ENCODE results near the gene USP44. TPM values are rescaled to one million over a fixed set of nuclear protein-coding genes. Genes with fewer than 3 reads are reported as not detected.

The USP44 gene
- polyA plus RNA-seq, 1 donor from 2014 or later = 3.7 TPM

DNA sequence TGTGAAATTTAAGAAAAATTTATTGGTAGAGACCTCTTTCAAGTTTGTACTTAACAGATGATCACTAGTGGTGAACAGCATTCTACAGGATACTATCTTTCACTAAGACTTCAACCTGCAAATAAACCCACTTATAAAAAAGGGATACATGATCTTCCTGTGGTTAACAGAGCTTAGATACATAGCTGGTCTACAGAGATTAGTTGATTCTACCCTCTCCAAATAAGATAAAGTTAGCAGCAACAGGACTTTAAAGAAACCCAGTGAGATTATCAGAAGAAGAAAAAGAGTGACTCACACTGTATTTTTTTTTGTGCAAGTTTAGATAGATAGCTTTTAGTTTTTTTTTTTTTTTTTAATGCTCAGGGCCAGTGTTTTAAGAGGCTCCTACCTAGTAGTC is 34.5 kb downstream of the USP44 start:
- TF ChIP-seq POLR2AphosphoS5 (IDR thresholded peaks at IDR 0.05) (no peak), EZH2 (IDR thresholded peaks at IDR 0.05; ENCODE audit: borderline replicate concordance, insufficient read depth, low read length, poor library complexity, severe bottlenecking) (no peak), MXI1 (conservative IDR thresholded peaks at IDR 0.05; ENCODE audit: poor library complexity, severe bottlenecking) (no peak), EP300 (conservative IDR thresholded peaks at IDR 0.05; ENCODE audit: poor library complexity, severe bottlenecking) (no peak), RAD21 (conservative IDR thresholded peaks at IDR 0.05) (no peak), SMC3 (conservative IDR thresholded peaks at IDR 0.05; ENCODE audit: poor library complexity) (no peak)
- TF ChIP-seq, protein P1, sequence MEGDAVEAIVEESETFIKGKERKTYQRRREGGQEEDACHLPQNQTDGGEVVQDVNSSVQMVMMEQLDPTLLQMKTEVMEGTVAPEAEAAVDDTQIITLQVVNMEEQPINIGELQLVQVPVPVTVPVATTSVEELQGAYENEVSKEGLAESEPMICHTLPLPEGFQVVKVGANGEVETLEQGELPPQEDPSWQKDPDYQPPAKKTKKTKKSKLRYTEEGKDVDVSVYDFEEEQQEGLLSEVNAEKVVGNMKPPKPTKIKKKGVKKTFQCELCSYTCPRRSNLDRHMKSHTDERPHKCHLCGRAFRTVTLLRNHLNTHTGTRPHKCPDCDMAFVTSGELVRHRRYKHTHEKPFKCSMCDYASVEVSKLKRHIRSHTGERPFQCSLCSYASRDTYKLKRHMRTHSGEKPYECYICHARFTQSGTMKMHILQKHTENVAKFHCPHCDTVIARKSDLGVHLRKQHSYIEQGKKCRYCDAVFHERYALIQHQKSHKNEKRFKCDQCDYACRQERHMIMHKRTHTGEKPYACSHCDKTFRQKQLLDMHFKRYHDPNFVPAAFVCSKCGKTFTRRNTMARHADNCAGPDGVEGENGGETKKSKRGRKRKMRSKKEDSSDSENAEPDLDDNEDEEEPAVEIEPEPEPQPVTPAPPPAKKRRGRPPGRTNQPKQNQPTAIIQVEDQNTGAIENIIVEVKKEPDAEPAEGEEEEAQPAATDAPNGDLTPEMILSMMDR (IDR thresholded peaks at IDR 0.05; ENCODE audit: poor library complexity, severe bottlenecking) = no peak
- TF ChIP-seq, protein P2, sequence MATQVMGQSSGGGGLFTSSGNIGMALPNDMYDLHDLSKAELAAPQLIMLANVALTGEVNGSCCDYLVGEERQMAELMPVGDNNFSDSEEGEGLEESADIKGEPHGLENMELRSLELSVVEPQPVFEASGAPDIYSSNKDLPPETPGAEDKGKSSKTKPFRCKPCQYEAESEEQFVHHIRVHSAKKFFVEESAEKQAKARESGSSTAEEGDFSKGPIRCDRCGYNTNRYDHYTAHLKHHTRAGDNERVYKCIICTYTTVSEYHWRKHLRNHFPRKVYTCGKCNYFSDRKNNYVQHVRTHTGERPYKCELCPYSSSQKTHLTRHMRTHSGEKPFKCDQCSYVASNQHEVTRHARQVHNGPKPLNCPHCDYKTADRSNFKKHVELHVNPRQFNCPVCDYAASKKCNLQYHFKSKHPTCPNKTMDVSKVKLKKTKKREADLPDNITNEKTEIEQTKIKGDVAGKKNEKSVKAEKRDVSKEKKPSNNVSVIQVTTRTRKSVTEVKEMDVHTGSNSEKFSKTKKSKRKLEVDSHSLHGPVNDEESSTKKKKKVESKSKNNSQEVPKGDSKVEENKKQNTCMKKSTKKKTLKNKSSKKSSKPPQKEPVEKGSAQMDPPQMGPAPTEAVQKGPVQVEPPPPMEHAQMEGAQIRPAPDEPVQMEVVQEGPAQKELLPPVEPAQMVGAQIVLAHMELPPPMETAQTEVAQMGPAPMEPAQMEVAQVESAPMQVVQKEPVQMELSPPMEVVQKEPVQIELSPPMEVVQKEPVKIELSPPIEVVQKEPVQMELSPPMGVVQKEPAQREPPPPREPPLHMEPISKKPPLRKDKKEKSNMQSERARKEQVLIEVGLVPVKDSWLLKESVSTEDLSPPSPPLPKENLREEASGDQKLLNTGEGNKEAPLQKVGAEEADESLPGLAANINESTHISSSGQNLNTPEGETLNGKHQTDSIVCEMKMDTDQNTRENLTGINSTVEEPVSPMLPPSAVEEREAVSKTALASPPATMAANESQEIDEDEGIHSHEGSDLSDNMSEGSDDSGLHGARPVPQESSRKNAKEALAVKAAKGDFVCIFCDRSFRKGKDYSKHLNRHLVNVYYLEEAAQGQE (IDR thresholded peaks at IDR 0.05; ENCODE audit: borderline replicate concordance) = no peak
- Histone ChIP-seq H3K79me2 (replicated peaks; ENCODE audit: insufficient read depth, low read length) (no peaks in the 10 kb centered on the region), H3F3A (ENCODE audit: insufficient read depth, low read length, poor library complexity, severe bottlenecking) (no peaks in the 10 kb centered on the region), H2AFZ (ENCODE audit: low read depth, low read length) (no peak overlapping the region), H4K20me1 (ENCODE audit: insufficient read depth) (no peaks in the 10 kb centered on the region), H3K27me3 (ENCODE audit: insufficient read depth, low read depth, low read length) (no peaks in the 10 kb centered on the region), H3K9me3 (ENCODE audit: low read length) (no peaks in the 10 kb centered on the region), H3K27ac (ENCODE audit: low read length) (no peak overlapping the region), H3K4me2 (ENCODE audit: low read length) (no peak overlapping the region), H3K36me3 (ENCODE audit: insufficient read depth, low read length) (peaks cover 20% of the 10 kb centered on the region), H3K4me3 (ENCODE audit: low read length) (no peak overlapping the region), H3K9me2 (ENCODE audit: insufficient read depth, low read length) (no peaks in the 10 kb centered on the region), H3K9ac (ENCODE audit: low read length) (no peak overlapping the region)

DNA sequence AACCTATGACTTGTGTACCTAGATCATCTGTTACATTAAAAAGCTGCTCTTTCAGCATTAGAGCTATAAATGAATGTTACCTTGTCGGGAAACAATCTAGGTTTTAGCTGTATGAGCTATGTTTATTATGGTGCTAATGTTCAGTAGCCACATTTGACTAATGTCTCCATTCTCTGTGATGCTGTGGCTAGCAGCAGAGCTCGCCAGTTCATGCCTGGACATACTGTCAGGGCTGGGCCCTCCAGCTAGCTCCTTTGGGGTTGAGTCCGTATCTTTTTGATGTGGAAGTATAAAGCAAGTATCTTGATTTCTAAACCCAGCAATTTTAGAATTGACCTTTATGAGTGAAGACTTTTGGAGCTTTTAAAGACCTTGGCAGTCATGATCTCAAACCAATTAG is 36.1 kb downstream of the USP44 start:
- Histone ChIP-seq H3K27me3 (ENCODE audit: insufficient read depth, low read depth, low read length) (no peaks in the 10 kb centered on the region), H3F3A (ENCODE audit: insufficient read depth, low read length, poor library complexity, severe bottlenecking) (no peaks in the 10 kb centered on the region), H3K9ac (ENCODE audit: low read length) (no peak overlapping the region), H3K9me3 (ENCODE audit: low read length) (no peaks in the 10 kb centered on the region), H3K9me2 (ENCODE audit: insufficient read depth, low read length) (no peaks in the 10 kb centered on the region), H4K20me1 (ENCODE audit: insufficient read depth) (no peaks in the 10 kb centered on the region), H3K36me3 (ENCODE audit: insufficient read depth, low read length) (peaks cover 22% of the 10 kb centered on the region), H3K4me2 (ENCODE audit: low read length) (no peak overlapping the region), H3K27ac (ENCODE audit: low read length) (no peak overlapping the region), H3K4me3 (ENCODE audit: low read length) (no peak overlapping the region), H2AFZ (ENCODE audit: low read depth, low read length) (no peak overlapping the region), H3K79me2 (replicated peaks; ENCODE audit: insufficient read depth, low read length) (no peaks in the 10 kb centered on the region)
- TF ChIP-seq, protein P2 (IDR thresholded peaks at IDR 0.05; ENCODE audit: borderline replicate concordance) = no peak
- no peak for TF ChIP-seq EP300 (conservative IDR thresholded peaks at IDR 0.05; ENCODE audit: poor library complexity, severe bottlenecking)
- TF ChIP-seq TAF1 (IDR thresholded peaks at IDR 0.05; ENCODE audit: low read depth) = no peak
- no peak for TF ChIP-seq EZH2 (IDR thresholded peaks at IDR 0.05; ENCODE audit: borderline replicate concordance, insufficient read depth, low read length, poor library complexity, severe bottlenecking)
- no peak for TF ChIP-seq SMC3 (conservative IDR thresholded peaks at IDR 0.05; ENCODE audit: poor library complexity)
- TF ChIP-seq, protein P1 (IDR thresholded peaks at IDR 0.05; ENCODE audit: poor library complexity, severe bottlenecking) = no peak
- no peak for TF ChIP-seq RAD21 (conservative IDR thresholded peaks at IDR 0.05)
- no peak for TF ChIP-seq POLR2AphosphoS5 (IDR thresholded peaks at IDR 0.05)
- TF ChIP-seq MXI1 (conservative IDR thresholded peaks at IDR 0.05; ENCODE audit: poor library complexity, severe bottlenecking) = no peak

All from neural cell (in vitro differentiated cells).